Activated T-cell treated with anti-CD3 and anti-CD28 coated beads for 4 hours (primary cell): Measurements from ENCODE around the gene SPATA20.
A peak's percentile ranks its signal among the peaks of the same experiment; 100 is the strongest.

Experiments used
- DNase-seq: peaks from one replicate; pipeline ENCODE4 v3.0.0-alpha.2; 2020

The SPATA20 gene

GRCh38 chr17:50521514-50521913 lies 25.5 kb upstream of the SPATA20 start:
- DNase-seq, result no peak

DNA sequence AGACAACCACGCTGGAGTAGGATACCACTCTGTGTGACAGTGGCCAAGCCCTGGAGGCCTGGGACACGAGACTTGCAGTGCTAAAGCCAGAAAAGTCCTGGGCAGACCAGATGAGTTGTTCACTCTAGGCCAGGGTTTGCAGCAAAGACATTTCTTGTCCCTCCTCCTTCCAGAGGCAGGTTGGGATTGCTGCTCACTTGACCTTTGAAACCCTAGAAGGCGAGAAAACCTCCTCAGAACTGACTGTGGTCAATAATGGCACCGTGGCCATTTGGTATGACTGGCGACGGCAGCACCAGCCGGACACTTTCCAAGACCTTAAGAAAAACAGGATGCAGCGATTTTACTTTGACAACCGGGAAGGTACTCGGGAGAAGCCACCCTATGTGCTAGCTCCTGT lies 24.2 kb upstream of the SPATA20 start:
- no peak for DNase-seq

DNA sequence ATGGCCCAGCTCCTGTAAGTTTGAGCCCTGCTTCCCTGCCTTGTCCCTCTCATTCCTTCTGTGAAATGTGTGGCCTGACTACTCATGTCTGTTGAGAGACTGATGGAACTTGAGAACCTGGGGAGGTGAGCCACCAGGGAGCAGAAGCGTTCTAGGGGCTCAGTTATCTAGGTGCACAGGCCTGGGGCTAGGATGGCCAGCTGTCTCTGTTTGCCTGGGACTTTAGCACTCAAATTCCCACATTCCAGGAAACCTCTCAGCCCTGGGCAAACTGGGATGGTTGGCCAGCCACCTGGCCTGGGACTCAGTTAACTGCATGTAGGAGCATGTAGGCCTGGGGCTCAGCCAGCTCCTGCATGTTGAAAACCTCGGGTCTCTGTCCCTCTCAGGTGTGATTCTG lies 23.8 kb upstream of the SPATA20 start:
- no peak for DNase-seq

DNA sequence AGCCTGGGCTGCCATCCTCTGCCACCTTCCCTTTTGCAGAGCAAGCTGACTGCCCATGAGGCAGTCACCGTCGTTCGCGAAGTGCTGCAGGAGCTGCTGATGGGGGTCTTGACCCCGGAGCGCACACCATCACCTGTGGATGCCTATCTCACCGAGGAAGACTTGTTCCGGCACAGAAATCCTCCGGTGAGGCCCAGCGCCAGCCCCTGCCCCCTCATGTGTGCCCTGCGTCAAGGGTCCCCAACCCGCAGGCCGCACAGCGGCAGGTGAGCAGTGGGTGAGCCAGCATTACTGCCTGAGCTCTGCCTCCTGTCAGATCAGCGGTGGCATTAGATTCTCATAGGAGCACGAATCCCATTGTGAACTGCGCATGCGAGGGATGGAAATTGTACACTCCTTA lies 22.1 kb upstream of the SPATA20 start:
- no peak for DNase-seq

DNA sequence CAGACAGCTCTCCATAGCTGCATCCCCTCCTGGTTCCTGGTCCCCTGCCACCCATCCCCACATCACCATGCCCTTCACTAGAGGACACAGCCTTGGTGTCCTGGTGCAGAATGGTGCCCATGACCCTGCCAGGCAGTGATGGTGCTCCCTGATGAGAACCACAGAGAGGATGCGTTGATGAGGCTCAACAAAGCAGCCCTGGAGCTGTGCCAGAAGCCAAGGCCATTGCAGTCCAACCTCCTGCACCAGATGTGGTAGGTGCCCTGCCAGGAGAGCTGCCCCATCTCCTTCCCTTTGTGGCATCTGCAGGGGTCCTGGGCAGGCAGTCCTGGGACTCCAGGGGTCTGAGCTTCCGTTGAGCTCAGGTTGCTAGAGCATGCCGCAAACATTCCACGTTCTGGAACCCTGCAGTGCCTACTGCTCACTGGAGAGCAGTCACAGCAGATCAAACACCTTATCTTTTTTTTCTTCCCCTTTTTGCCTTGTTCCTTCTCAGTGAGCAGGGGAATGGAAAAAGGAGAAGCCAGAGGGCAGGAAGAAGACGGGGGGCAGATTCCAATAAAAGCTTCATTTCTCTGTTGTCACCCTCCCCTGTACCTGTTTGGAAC lies 19.7 kb upstream of the SPATA20 start:
- DNase-seq, result no peak

GRCh38 chr17:50527949-50528474 lies 19.0 kb upstream of the SPATA20 start:
- DNase-seq, result no peak

- no peak for DNase-seq
Measured at GRCh38 chr17:50529849-50530248, 17.1 kb upstream of the SPATA20 start.

DNA sequence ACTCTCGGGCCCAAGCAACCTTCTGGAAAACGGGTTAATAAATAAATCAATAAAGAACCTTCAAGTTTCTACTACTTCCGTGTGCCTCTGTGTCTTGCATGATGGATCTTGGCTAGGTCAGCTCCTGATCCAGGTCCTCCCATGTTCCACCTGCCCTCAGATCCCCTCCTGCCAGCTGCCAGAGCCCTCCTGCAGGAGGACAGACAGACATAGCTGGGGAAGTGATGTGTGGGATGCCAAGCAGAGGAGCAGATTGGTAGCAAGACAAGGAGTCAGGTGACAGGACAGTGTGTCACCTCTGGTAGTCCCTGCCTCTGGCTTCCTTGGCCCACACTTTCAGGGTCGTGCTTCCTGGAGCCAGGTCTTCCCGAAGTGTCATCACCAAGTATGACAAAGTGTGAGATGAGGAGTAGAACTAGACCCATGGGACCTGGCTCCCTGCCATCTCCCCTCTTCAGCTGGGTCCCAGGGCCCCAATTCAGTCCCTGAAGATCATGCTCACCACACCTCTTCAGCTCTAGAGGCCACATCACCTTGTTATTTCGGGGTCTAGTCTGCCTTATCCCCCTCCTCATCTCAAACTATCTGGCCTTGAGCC lies 15.4 kb upstream of the SPATA20 start:
- no peak for DNase-seq

GRCh38 chr17:50532452-50533024 lies 14.4 kb upstream of the SPATA20 start, which contains the start of gene EPN3:
TSS of gene EPN3 (plus strand) at chr17:50532735. CDS start at chr17:50536557, 3,822 bp downstream.
- DNase-seq, result no peak

GRCh38 chr17:50533185-50533584 lies 13.8 kb upstream of the SPATA20 start:
- DNase-seq, result no peak

- no peak for DNase-seq
Measured at GRCh38 chr17:50533720-50534148, 13.2 kb upstream of the SPATA20 start.

- DNase-seq, result peak; percentile 11
Measured at GRCh38 chr17:50534222-50534978, 12.6 kb upstream of the SPATA20 start.

DNA sequence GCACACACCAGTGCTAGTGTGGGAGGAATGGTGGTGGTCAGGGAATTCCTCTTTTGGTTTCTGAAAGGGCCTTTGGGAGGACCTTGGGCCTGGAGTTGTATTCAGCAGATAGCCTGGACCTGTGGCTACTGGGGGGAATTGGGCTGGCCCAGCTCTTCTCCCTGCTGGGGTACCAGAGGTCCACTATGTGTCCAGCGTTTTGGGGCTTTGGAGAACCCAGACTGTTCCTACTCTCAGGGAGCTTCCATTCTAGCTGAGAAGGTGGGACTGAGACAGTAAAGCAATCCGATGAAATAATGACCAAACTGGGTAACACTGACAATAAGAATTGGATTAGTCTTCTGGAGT lies 12.0 kb upstream of the SPATA20 start:
- DNase-seq, result no peak

- no peak for DNase-seq
Measured at GRCh38 chr17:50535407-50535806, 11.6 kb upstream of the SPATA20 start.

GRCh38 chr17:50536683-50537646 lies 10.0 kb upstream of the SPATA20 start:
- no peak for DNase-seq

- no peak for DNase-seq
Measured at GRCh38 chr17:50537721-50538548, 9.0 kb upstream of the SPATA20 start.

DNA sequence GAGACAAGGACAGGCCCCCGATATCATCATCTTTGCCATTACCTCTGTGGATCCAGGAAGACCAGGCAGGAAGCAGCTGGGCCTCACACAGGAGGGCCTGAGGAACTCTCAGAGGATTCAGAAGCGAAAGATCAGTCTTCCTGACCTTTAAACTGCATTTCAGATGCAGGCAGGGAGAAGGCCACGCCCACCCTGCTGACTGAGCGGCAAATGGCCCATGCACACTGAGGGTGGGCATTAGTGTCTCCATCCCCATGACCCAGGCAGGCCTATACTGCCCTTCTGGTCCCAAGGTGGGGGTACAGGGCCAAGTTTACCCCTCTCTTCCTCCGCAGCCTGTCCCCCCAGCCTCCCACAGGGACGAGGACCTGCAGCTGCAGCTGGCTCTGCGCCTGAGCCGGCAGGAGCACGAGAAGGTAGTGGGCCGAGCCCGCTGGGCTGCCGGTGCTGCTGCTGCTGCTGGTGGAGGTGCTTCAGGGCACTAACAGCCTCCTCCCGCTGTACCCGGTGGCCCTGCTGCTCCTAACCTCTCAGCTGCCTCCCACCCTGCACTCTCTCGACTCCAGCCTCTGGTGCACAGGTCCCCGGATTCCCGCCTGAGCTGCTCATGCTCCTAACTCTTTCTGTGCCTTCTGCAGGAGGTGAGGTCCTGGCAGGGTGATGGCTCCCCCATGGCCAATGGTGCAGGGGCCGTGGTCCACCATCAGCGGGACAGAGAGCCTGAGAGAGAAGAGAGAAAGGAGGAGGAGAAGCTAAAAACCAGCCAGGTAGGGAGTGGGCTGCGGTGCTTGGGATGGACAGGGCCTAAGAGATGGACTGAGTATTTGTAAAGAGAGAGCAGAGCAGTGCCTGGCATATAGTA lies 8.2 kb upstream of the SPATA20 start:
- no peak for DNase-seq

DNA sequence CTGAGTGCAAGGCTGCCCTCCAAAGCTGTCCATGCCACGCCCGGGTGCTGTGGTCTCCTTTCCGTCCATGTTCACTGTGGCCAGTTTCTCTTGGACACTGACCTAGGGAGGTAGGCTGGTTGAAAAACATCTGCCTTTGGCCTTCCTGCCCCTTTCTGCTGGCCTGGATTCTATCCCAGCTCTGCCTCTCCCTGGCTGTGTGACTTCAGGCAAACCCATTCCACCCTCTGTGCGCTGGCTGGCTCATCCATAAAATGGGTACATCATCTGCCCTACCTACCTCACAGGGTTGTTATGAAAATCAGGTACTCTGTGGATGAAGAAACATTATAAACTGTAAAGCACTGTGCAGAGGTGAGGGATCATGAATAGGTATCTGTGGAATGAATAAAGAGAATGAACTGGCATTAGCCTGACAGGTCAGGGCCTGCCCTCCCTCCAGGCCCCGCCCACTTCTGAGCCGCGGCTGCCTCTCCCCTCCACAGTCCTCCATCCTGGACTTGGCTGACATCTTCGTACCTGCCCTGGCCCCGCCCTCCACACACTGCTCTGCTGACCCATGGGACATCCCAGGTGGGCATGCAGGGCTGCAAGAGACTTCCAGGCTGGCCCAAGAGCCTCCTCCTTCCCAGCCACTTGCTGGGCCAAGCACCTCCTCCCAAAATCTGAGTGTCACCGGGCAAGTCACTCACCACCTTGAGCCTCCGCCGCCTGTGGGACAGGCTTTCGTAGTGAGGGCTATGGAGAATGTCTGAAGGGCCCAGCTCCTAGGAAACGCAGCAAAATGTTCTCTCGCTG lies 7.0 kb upstream of the SPATA20 start:
- no peak for DNase-seq

DNA sequence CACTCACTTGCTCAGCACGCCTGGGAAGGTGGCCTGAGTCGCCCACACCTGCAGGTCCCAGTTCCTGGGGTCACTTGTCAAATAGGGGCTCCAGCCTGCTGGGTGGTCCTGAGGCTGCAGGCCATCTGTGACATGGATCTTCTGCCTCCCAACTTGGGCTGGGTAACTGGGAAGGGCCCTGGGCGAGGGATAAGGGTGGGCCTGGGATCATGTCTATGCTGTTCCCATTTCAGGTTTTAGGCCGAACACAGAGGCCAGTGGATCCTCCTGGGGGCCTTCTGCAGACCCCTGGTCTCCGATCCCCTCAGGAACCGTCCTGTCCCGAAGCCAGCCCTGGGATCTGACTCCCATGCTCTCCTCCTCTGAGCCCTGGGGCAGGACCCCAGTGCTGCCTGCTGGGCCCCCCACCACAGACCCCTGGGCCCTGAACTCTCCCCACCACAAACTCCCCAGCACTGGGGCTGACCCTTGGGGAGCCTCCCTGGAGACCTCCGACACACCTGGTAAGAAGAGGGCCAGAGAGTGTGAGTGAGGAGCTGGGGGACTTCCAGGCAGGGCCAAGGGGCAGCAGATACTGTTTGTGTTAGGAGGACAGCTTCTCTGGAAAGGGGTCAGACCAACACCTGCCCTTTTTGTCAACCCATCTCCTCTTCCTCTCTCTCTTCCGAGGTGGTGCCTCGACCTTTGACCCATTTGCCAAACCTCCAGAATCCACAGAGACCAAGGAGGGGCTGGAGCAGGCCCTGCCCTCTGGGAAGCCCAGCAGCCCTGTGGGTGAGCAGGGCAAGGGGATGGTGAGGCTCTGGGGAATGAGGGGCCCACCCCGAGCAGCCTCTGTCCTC lies 6.2 kb upstream of the SPATA20 start:
- DNase-seq, result no peak
